HTERT RPE-1 (cell line): ENCODE results near the gene BID.
"Not testable (repeated sequence)": the region's sequence is repeated elsewhere in the genome, so short reads cannot be mapped to it uniquely, and the experiment has no call there.

ENCODE experiments used
- in situ Hi-C: fragments of 300-500 bp; cut with MboI; formaldehyde crosslinking; loops from 4 replicates; pipeline ENCODE4 v1.14.3; 2020; ENCODE audit warnings: low sequenced_read_pairs

The BID gene

GRCh38 chr22:17705951-17706900 lies 68.0 kb downstream of the BID start:
- in situ Hi-C loops: no loop called here

DNA sequence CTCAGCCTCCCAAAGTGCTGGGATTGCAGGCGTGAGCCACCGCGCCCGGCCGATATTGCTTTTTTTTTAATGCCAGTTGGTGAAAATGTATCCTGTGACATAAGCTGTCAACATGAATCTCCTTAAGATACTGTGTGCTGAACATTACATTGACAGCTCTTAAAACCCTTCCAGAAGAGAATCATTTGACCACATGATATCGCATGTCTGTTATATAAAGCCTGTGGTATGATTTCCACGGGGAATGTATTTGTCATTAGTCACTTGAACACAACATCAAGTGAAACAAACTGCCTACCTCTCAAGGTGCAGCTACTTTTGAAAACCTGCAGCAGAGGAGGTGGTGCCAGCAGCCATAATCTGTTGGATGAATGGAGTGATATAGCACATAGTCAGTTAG lies 68.7 kb downstream of the BID start:
- in situ Hi-C loops: no loop called here

DNA sequence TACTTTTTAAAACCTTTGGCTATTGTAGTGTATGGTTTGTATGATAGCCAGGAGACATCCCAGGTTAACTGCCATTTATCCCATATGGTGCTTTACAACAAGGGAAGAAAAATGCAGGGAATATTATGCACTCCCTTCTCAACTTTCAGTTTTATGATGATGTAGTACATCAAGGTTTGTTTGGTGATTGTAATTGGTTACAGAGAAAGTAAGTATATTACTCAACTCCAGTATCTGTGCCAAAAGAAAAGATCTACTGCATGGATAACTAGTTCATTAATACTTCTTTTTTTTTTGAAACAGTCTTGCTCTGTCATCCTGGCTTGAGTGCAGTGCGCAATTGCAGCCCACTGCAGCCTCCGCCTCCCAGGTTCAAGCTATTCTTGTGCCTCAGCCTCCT lies 70.5 kb downstream of the BID start:
- in situ Hi-C loops: no loop called here

DNA sequence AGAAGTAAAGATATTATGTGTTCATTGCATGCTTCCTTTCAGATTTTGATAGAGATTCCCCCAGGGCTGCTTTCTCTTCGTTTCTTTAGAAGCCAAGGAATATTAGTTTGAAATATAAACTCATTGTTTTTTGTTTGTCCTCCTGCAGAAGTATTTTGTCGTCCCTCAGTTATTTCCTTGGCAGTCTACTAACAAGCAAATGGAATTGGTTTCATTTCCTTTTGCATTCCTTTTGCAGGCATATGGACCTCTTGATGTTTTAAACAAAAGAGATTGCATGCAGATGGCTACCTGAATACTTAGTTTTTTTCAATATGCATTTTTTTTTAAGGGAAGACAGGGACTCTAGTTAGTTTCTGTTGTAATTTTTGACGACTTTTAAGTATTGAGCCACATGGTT lies 73.5 kb downstream of the BID start:
- in situ Hi-C loops: no loop called here

DNA sequence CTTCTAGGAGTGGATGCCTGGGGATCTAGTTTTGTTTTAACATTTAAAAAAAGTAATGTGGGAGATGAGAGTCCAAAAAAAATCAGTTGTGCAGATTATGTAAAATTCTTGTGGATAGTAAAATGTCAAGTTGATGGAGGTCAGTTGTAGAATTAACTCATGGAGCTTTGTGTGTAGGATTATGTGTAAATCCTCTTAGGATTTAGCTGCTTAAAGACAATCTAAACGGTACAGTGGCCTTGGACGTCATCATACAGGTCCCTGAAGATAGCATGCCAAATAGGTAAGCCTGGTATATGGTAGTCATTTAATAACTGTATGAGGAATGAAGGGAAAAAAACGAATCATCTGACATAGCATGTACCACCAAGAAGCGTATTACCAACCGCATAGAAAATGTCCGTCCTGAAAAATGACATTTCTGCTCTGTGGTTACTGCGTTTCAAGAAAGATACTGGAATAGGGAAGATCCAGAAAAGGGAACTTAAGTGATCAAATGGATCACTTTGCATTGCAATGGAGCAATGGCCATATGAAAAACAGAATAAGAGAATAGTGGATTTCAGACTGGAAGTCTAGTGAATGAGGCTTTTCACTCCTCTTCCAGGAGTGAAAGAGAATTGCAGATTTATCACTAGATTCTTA lies 74.5 kb downstream of the BID start:
- in situ Hi-C loops: no loop called here

GRCh38 chr22:17698948-17699347 lies 75.3 kb downstream of the BID start:
- in situ Hi-C loops: no loop called here

- in situ Hi-C loops: not testable (repeated sequence)
Observed at GRCh38 chr22:17698276-17698675, 76.0 kb downstream of the BID start.

DNA sequence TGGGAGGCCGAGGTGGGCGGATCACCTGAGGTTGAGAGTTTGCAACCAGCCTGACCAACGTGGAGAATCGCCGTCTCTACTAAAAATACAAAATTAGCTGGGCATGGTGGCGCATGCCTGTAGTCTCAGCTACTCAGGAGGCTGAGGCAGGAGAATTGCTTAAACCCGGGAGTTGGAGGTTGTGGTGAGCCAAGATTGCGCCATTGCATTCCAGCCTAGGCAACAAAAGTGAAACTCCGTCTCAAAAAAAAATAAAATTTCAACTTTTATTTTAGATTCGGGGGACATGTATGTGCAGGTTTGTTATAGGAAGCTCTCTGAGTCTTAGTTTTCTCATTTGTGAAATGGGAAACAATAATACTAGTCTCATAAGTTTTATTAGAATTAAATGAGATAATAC lies 77.1 kb downstream of the BID start:
- in situ Hi-C loops: not testable (repeated sequence)

- in situ Hi-C loops: no loop called here
Observed at GRCh38 chr22:17695986-17696385, 78.3 kb downstream of the BID start.

- in situ Hi-C loops: no loop called here
Observed at GRCh38 chr22:17694752-17695151, 79.5 kb downstream of the BID start.

GRCh38 chr22:17694193-17694592 lies 80.1 kb downstream of the BID start:
- in situ Hi-C loops: no loop called here

DNA sequence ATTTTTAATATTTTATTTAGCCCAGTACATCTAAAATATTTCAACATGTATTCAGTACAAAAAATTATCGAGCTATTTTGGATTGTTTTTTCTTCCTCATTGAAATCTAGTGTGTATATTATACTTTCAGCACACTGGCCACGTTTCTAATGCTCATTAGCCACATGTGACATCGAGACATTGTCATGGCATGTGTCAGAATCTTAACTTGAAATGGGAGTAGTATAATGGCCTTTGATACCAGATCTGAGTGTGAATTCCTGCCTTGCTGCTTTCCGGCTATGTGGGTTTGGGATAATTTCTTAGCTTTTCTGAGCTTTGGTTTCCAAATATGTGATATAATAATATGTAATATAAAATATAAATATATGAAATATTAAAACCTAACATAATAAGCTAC lies 81.4 kb downstream of the BID start:
- in situ Hi-C loops: no loop called here

GRCh38 chr22:17684245-17684644 lies 90.0 kb downstream of the BID start:
- in situ Hi-C loops: no loop called here
